NCI-H510A treated with DMSO at 0.1 percent for 48 hours (cell line): Measurements from ENCODE around the gene CEP41.

Experiments
- DNase-seq: peaks from one replicate; lab custom pipeline; 2025; lab: John Stamatoyannopoulos, UW

CEP41 gene

DNA sequence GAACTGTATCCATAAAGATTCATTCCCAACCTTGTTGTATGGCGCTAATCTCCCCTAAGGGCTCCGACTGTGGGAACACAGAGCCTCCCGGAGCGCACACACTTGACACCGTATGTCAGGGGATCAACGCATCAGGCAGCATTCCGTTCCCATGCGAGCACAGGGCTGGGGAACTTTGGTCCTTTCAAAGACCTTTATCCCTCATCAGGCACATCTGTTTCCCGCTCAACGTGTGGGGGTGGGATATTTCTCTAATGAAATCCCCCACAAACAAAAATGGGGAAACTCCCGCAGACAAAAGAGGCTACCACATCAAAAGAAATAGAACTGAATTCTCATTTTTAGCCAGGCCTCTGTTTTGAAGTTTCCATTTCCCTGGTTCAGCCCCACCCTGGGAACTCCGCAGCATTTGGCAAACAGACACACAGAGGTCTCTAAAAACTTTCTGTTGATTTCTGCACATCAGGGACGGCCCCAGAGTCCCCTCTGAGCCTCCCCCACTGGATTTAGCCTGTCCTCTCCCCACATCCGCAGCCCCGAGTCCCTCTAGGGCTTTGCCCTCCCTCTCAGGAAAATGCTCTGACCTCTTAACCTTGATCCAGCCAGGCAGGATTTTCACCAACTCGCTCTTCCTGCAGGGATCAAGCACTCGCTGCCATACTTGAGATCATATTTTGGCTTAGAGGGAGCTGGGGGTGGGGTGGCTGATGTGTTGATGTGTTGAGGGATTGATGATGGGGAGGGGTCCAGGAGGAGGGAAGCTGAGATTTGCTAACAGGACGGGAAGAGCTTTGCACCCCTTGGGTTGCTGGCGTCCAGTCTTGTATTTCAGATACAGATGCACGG is 89.6 kb downstream of the CEP41 start:
- DNase-seq = no peak

- no peak for DNase-seq
These were observed 90.7 kb downstream of the CEP41 start for GRCh38 chr7:130349911-130350782.

DNA sequence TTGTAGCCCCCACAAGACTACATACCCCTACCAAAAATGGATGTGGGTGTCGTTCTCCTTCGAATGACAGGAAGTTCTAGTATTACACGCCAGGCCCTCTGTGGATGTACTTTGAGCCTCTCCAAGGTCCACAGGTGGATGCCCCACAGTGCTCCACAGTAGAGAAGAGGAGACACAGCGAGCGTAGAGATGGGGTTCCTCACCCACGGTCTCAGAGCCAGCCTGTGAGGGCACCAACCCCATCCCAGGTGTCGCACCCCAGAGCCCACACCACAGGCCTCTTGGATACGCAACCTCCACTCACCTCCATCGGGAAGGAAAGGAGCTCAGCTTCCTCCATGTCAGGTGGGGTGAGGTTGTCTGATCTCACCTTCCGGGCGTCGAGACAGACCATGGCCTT is 93.9 kb downstream of the CEP41 start:
- DNase-seq = no peak

DNA sequence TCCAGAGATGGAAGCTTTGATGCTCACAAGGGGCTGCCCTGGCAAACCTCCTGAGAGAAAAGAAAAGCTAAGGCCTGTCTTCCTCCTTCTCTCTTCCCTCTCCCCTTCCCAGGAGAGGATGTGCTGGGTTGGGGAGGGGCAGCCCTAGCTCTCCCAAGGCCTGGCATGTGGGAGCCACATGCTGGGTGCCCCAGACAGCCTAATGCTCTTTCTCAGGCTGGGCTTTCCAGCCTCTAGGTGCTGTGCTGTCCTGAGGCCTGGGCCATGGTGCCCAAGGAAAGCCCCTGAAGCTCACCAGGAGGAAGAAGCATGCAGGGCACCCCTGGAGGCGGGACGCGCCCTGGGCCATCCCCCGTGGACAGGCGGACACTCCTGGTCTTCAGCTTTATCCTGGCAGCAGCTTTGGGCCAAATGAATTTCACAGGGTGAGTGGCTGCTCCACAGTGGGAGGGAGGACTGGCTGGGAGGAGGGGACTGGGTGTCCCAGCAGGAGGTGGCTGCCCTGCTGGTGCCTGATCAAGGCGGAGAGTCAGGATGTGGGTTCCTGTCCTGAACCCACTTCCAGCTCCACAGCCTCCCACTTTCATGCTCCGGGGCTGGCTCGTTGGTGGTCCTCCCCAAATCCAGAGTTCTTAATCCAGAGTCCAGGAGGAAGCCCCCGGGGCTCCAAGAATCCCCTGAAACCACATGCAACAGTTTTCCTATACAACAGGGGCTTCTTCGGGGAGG is 94.5 kb downstream of the CEP41 start:
- no peak for DNase-seq

GRCh38 chr7:130345725-130346124 is 95.1 kb downstream of the CEP41 start:
- no peak for DNase-seq

GRCh38 chr7:130345136-130345535 is 95.7 kb downstream of the CEP41 start:
- peak; percentile 78 for DNase-seq

GRCh38 chr7:130344271-130344866 is 96.4 kb downstream of the CEP41 start, which contains the start of gene CPA5:
CPA5 (plus strand) TSS chr7:130344816; CDS start chr7:130346486, 1,670 bp downstream.
- DNase-seq = no peak
